Hematopoietic multipotent progenitor cell treated with erythropoietin and hydrocortisone succinate and interleukin-3 and kit ligand, for 6 days (in vitro differentiated cells): ENCODE results near the gene AKAP13.
"Not testable (repeated sequence)": the region's sequence is repeated elsewhere in the genome, so short reads cannot be mapped to it uniquely, and the experiment has no call there.

Source experiments
- DNase-seq: peaks from one replicate; pipeline ENCODE4 v3.0.0-alpha.2; 2015

The AKAP13 gene

DNA sequence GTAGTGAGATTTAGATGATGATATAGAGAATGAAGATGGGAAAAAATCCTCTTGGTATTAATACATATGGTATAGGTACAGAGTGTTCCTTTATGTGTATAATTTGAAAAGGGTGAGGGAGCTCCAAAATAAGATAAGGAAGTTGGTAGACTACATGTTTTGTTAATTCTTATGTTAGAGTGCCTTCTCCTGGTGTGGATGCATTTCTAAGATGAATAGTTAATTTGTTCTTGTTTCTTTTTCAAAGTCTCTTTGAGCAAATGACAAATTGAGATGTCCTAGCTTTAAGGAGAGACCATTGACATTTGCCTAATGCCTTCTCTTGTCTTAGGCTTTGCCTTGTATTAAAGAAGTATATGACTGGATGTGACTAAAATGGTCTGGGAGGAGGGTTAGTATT lies 34.1 kb downstream of the AKAP13 start:
- peak; percentile 51 for DNase-seq

DNA sequence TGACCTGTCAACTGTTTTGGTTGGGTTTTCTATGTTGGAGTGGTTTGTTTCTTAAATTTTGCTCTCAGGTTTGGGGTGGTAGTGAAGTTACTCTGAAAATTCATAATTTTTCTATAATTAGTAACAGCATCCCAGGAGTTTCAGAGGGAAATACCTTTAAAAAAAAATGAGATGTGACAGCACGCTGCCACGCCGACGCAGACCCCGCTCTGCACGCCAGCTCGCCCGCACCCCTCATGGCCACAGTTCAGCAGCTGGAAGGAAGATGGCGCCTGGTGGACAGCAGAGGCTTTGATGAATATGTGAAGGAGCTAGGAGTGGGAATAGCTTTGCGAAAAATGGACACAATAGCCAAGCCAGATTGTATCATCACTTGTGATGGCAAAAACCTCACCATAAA lies 34.6 kb downstream of the AKAP13 start:
- DNase-seq = no peak

DNA sequence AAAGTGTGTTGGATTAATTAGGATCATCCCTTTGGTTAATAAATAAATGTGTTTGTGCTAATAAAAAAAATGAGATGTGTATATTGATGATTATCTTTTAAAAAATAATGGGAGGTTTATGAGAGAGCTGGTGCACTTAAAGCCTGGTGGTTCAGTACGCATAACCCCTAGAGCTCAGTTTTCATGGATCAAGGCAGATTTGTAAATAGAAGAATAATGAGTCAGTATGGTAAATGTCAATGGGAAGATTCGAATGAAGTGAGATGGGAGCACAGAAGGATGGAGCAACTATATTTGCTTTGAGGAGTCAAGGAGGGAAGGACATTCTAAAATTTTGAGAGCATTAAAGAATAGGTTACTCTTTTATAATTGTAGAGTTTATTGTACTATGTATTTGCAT lies 35.4 kb downstream of the AKAP13 start:
- DNase-seq = no peak

DNA sequence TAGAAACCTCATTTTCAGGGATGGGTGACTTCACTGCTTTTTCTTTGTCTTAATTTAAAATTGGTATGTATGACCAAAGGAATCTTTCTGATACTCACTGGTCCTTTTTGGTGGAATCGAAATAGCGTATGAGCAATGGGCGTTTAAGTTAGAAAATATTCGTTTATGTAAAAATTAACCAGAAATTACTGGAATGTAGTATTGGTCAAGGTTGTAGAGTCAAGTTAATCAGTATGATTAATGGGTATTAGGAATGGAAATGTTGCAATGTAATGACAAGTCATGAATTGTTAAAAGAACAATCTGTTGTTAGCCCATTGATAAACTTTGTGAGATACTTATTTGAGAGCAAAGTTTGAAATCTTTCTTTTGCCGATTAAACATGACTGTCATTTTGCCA lies 36.9 kb downstream of the AKAP13 start:
- no peak for DNase-seq

DNA sequence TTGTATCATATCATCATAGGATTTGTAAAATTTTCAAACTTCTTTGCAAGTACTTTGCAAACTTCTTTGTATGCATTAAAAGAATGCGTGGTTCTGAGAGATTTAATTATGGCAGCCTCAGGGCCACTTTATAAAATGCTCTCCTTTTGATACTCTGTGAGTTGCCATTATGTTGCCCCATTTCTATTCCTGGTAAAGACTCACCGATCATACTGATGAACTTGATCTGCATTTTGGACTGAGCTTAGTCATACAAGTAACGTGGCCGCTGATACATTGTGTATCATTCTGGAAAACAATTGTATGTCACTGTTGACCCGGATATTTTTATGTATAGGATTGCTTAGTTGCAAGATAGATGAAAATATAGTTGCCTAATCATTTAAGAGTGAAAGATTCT lies 38.8 kb downstream of the AKAP13 start:
- no peak for DNase-seq

DNA sequence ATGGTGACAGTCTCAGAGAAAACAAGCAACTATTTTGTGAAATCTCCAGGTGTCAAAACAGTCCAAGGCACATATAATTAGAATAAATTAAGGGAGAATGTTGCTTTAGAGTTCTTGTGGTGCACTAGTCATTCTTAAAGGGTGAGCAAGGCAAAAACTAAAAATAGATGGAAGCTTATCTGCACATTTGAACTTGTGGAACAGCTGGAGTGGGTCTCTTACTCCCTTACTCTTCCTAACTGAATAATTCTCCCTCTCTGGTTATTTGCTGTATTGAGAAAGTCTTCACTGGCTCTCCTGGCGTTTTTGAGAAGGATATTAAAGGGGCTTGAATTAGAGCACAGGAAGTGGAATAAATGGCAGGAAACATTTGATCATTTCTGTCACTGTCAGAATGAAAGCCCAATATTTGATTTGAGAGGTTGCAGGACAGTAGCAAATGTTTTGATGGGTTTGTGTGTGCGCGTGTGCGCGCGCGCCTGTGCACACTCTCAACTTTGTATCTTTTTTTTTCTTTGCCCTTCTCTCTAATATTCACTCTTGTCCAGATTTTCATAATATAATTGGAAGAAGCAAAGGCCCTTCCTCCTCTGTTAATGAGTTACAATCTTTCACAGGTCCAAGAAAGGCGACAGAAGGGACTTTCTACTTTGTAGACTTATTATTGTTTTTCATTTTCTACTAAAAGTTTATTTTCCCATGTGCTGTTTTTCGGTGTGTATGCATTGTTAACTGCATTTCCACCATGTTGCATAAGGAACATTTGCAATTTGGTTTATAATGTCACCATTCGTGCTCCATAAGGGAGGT lies 40.9 kb downstream of the AKAP13 start:
- no peak for DNase-seq

DNA sequence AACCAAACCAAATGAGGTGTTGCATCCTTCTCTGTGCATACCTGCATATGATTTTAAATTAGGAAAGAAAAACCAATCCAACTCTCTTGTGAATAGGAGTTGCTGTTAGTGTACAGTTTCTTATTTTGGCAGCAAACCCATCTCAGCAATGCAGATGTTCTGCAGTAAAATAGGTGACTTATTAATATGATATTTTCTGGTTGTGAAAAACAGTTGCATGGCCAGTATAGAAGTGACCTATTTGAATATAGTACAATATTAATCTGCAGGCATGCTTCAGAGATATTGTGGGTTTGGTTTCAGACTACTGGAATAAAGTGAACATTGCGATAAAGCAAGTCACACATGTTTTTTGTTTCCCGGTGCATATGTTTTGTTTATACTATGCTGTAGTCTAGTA lies 42.2 kb downstream of the AKAP13 start:
- DNase-seq = no peak

DNA sequence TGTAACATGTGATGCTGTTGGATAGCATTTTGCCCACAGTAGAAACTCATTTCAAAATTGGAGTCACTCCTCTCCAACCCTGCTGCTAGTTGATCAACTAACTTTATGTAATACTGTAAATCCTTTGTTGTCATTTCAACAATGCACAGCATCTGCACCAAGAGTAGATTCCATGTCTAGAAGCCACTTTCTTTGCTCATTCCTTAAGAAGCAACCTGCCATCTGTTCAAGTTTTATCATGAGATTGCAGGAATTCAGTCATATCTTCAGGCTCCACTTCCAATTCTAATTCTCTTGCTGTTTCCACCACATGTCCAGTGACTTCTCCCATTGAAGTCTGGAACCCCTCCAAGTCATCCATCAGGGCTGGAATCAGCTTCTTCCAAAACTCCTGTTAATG lies 42.9 kb downstream of the AKAP13 start:
- DNase-seq = no peak

DNA sequence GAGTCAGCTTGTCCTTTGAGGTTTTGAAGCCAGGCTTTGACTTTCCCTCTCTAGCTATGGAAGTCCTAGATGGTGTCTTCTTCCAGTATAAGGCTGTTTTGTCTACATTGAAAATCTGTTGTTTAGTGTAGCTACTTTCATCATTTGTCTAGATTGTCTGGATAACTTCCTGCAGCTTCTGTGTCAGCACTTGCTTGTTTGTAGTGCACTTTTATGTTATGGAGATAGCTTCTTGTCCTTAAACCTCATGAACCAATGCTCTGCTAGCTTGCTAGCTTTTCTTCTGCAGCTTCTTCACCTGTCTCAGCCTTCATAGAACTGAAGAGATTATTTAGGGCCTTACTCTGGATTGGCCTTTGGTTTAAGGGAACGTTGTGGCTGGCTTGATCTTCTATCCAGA lies 43.8 kb downstream of the AKAP13 start:
- DNase-seq = no peak

DNA sequence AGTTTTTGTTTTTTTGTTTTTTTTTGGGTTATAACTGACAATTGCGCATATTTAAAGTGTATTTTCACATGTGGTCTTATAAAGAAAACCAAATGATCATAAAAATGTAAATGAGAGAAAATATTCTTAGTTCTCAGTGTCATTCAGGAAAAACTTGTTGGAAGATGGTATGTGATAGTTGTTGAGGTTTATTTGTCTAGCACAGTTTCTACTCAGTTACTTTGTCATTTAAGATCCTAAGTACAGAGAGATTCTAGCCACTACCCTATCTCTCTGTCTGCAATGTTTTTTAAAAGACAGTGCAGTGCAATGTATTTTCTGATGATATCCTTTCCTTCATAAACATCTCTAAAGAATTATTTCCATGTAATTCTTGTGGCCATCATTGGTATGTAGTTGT lies 46.1 kb downstream of the AKAP13 start:
- no peak for DNase-seq

DNA sequence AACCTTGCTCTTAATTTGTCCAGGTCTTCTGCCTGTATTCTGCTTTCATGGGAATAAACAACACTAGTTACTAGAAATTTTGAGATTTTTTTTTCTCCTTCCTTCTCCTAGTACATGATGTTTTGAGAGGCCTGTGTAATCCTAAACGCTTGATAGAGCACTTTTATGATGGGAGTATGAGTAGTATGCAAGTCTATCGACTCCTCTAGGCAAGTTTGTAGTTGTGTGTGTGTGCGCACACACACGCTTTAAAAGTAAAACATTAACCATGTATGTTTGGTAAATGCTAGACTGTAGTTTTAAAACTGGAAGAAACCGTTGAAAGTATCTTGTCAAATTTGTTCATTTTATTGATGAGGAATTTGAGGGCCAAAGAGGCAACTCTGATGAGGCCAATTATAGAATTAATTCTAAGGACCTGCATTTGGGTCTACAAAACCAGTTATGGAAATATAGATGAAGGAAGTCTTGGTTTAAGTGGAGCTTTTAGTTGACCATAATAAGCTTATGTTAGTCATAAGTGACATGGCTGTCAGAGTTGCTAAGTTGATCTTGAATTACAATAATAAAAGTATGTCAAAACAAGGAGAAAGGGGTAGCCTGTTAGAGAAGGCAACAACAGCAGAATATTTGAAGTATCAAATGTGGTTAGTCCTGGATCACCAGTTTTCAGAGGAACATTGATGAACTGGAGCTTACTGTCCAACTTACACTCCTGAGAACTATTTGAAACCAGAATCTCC lies 47.1 kb downstream of the AKAP13 start:
- no peak for DNase-seq

DNA sequence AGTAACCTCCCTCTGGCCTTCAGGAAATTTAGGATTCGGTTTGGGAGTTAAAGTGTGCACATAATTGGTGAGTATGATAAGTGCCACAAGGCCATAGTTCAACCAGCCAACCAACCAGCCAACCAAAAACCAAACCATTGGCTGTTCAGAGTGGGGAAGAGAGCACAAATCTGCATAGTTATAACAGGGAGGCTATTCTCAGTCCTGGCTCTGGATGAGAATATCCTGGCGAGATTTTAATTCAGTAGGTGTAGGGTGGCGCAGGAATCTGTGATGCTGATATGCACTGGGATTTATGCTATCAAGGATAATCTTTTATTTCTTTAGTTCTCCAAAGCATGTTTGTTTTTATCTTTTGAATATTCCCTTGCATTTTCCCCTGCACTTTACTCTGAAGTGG lies 49.1 kb downstream of the AKAP13 start:
- DNase-seq = no peak

DNA sequence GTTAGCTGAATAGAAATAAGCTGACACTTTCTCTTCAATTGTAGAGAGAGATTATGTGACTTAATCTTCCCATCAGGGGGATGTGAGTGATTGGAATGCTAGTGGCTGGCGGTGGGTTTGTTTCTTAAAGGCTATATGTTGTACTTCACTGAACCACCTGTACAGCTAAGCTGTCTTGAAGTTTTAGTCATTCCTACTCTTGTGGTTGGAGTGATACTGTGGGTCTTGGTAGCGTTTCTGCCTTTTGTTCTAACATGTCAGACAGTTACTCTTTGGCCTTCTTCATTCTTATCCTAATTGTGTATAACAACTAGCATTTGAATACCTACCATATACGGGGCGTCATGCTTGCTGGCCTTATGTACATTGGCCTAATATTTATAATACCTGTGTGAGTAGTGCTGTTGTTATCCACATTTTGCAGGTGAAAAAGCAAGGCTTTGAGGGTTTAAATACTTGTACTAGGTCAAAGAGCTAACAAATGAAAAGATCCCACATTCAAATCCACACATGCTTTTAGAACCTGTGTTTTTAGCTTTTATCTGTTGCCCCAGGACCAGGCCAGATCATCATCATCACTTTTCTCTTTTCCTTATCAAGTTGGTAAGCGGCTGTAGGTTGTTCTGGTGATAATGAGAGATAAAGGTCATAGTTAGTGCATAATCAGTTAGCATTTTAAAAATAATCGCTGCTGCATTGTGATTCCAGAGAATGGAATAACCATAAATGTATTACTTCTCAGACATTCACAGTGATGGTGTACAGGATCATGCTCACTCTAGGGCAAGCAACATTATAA lies 50.2 kb downstream of the AKAP13 start:
- DNase-seq = no peak

DNA sequence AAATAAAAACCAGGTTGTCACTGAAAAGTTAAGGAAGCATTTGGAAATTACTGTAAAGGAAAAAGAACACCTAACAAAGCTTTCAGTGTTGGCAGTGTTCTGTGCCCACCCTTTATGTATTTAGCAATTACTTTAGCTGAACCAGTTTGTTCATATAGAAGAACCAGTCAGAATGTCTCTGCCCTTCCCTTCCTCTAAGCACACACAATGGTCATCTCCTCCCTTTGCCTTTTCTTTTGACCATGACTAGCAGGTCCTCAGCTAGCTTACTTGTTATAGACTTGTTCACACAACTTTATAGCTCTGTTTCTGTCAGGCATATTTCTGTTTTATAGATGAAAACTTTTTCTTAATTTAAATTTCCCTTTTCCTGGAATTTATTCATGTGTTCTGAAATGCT lies 59.6 kb downstream of the AKAP13 start:
- DNase-seq = no peak

DNA sequence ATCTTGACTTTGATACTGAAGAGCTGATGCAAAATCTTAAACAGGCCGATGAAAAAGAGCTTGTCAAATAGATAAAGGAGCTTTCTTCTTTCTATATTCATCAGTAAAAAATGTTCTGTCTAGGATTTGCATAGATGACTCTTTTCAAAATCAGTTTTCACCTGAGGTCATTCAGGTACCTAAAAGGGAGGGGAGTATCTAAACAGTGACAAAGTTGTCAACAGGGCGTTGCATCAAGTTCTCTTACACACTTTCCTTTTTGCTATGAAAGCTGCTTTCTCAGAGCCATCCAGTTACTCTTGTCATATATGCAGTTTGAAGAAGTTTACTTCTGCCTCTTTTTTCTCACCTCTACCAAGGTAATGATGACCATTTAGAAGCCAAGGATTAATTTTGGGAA lies 60.0 kb downstream of the AKAP13 start:
- no peak for DNase-seq

DNA sequence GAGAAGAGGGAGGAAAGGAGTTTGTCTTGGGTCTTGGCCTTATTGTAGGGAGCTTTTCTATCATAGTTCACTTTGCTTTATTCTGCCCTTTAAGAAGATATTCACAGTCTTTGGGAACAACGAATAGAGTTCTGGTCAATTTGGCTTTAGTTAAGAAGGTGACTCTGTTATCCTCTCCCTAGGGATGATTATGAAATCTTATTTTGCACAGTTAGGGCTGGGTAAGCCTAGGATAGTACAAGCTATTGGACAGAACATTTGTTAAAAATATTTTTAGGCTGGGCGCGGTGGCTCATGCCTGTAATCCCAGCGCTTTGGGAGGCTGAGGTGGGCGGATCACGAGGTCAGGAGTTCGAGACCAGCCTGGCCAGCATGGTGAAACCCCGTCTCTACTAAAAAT lies 61.5 kb downstream of the AKAP13 start:
- DNase-seq = not testable (repeated sequence)

DNA sequence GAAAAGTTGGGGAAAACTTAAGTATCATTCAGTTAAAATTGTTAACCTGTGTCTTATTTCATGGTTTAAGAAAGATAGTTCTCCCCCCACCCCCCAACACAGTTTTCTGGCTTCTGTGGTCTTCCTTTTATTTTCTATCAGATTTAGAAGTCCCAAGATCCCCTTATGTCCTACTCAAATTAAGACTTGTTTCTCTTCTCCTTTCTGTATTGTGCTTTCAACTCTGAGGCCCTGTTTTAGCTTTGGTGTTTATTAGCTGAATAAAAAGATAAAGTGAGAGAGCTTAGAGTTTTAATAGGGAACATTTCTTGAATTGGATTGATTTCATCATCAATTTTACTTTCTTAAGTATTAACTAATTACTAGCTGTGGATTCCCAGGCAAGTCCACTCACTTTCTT lies 62.6 kb downstream of the AKAP13 start:
- no peak for DNase-seq

DNA sequence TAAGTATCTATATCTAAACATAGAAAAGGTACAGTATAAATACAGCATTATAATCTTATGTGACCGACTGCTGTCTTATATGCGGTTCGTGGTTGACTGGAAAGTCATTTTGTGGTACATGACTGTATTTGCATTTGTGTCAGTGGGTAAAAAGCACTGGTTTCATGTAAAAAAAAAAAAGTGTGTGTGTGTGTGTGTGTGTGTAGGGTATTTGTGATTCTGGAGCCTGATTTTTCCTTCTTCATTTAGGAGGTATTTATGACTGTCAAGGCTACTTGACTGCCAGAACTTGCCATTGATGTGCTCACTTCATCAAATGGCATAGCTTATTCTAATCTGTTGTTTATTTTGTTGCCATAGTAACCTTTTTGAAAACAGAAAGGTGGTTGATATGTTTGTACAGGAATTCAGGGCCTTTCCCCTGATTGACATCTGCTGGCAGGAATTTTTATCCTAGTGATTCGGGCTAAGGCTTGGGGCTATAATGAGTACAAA lies 63.2 kb downstream of the AKAP13 start:
- DNase-seq = peak; percentile 14

DNA sequence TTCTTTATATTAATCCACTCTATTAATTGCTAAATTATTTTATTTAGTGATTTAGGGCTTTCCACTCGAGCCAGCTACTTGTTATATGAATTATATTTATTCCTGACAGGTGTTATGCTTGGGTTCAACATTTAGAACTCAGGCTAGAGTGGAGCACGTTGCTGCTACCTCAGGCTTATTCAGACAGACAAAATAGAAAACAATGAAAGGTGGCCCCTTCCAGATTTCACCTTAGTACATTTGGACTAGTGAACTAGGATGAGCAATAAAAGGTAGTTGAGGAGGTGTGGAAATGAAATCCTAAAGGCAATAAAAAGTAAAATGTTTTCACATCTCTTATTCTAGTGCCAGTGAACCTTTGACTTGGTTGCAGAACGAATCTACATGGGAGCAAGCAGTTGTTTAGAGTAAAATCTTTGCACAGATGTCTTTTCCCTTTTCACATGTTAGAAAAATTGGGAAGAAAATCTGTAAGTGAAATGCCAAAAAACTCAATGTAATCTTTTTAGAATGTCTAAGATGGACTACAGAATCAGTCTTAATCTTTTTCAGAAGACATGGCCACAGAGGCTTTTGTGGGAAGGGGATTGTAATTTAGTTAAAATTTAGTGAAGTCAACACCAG lies 63.8 kb downstream of the AKAP13 start:
- no peak for DNase-seq

DNA sequence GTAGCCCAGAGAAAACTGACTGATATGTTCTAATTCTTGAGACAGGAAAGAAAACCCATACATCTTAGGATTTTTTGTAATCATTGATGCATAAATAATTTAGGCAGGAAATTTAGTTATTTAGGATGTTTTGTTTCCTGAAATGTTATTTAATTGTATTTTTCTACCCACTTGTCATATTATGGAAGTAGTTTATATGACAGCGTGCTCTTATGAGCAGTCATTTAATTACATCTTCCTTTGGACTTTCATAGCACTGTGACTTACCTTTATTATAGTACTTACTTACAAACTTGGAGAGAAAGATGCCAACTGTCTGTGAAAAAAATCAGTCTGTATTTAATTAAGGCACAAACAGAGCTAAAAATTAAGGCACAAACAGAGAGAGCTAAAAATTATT lies 65.0 kb downstream of the AKAP13 start:
- DNase-seq = no peak

DNA sequence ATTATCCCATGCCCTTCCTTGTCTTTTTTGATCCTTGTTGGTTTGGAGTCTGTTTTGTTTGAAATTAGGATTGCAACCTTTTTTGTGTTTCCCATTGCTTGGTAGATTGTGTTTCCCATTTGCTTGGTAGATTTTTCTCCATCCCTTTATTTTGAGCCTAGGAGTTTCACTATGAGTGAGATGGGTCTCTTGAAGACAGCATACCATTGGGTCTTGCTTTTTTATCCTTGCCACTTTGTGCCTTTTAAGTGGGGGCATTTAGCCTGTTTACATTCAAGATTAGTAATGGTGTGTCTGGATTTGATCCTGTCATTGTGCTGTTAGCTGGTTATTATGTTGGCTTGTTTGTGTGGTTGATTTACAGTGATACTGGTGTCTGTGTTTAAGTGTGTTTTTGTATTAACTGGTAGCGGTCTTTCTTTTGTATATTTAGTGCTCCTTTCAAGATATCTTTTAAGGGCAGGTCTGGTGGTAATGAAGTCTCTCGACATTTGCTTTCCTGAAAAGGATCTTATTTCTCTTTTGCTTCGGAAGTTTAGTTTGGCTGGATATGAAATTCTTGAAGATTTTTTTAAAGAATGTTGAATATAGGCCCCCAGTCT lies 70.8 kb downstream of the AKAP13 start:
- no peak for DNase-seq

DNA sequence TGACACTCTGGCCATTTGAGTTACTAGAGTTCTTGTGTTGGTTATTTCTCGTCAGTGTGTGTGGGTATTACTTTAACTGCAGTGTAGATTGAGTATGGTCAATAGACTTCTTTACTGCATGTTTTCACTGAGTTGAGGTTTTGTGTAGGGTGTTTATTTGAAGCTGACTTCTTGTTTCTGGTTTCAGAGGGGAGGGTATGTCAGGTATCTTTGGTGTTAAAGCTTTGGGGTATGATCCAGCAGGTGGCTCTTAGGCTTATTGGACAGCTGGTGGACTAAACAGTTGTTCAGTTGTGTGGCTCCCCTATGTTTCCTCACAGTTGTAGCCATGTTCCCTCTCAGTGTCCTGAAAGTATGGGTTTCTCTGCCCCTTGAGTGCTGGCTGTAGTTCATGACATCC lies 72.0 kb downstream of the AKAP13 start:
- no peak for DNase-seq
